H1 (cell line): ENCODE data around the gene SLC12A5. TPM values are rescaled to one million over a fixed set of nuclear protein-coding genes. Genes with fewer than 3 reads are reported as not detected.

Experiments used
- CTCF ChIA-PET: fragments of 300-600 bp; sonication (Branson Sonifier 250); formaldehyde crosslinking; loops from one replicate; lab custom pipeline; 2021; ENCODE audit not compliant: partially characterized antibody; lab: Charles Lee
- POLR2A ChIA-PET: fragments of 300-600 bp; sonication (Branson Sonifier 250); formaldehyde crosslinking; loops from one replicate; lab custom pipeline; 2021; ENCODE audit warnings: inconsistent platforms; ENCODE audit not compliant: partially characterized antibody; lab: Charles Lee
- DNase-seq, 2 experiments: peaks; one replicate each; pipeline versions ENCODE4 v3.0.0 to v3.0.0-alpha.2; 2010 to 2022; ENCODE audit warnings: low spot score in 2 of 2, low read depth in 1 of 2, mixed read lengths in 1 of 2
- FAIRE-seq: peaks from 2 replicates; lab custom pipeline; 2011; peaks lifted over from hg19 to GRCh38; lab: Jason Lieb, UNC
- H2AFZ ChIP-seq: 2 replicates; pipeline ENCODE4 v1.8.1; 2012; ENCODE audit warnings: low read length, inconsistent platforms
- H2AK5ac ChIP-seq: 2 replicates; pipeline ENCODE4 v1.6.1; 2013; ENCODE audit warnings: low read depth, low read length
- H2BK120ac ChIP-seq: replicated peaks from 2 replicates; pipeline ENCODE3; 2013; ENCODE audit warnings: low read depth, low read length, inconsistent platforms
- H2BK12ac ChIP-seq: 2 replicates; pipeline ENCODE4 v1.6.1; 2013; ENCODE audit warnings: low read depth, low read length
- H2BK15ac ChIP-seq: 2 replicates; pipeline ENCODE4 v1.6.1; 2013; ENCODE audit warnings: low read length
- H2BK20ac ChIP-seq: 2 replicates; pipeline ENCODE4 v1.6.1; 2013; ENCODE audit warnings: low read length
- H2BK5ac ChIP-seq: 2 replicates; pipeline ENCODE4 v1.6.1; 2013; ENCODE audit warnings: low read depth, low read length
- H3K14ac ChIP-seq: 2 replicates; pipeline ENCODE4 v1.6.1; 2013; ENCODE audit warnings: inconsistent platforms; ENCODE audit not compliant: insufficient read length
- H3K18ac ChIP-seq: 2 replicates; pipeline ENCODE4 v1.6.1; 2013; ENCODE audit warnings: low read length; ENCODE audit errors: extremely low read depth
- H3K23ac ChIP-seq: 2 replicates; pipeline ENCODE4 v1.6.1; 2013; ENCODE audit warnings: inconsistent platforms; ENCODE audit not compliant: insufficient read length
- H3K23me2 ChIP-seq: 2 replicates; pipeline ENCODE4 v1.6.1; 2013; ENCODE audit warnings: low read depth, low read length
- H3K27ac ChIP-seq: 2 replicates; pipeline ENCODE4 v1.6.1; 2011; ENCODE audit warnings: low read depth, low read length, inconsistent platforms
- H3K27me3 ChIP-seq, 4 experiments: replicated peaks in 1 of 4; 1 replicate in 1 of 4; 2 replicates in 3 of 4; pipeline versions ENCODE4 v1.6.1 to v1.8.1; 2011 to 2013; ENCODE audit warnings: low read length in 3 of 4, mild to moderate bottlenecking in 3 of 4, inconsistent platforms in 2 of 4, mixed read lengths in 2 of 4, moderate library complexity in 1 of 4; ENCODE audit not compliant: control insufficient read depth in 3 of 4, insufficient read depth in 3 of 4; ENCODE audit errors: extremely low read depth in 1 of 4
- H3K36me3 ChIP-seq, 4 experiments: 2 replicates each; pipeline versions ENCODE4 v1.6.1 to v1.8.1; 2011 to 2013; ENCODE audit warnings: mild to moderate bottlenecking in 4 of 4, low read length in 3 of 4, moderate library complexity in 2 of 4, control low read depth in 1 of 4, inconsistent platforms in 1 of 4; ENCODE audit not compliant: insufficient read depth in 4 of 4, control insufficient read depth in 2 of 4
- H3K4ac ChIP-seq: replicated peaks from 2 replicates; pipeline ENCODE3; 2013; ENCODE audit warnings: low read length, low read depth, mixed read lengths, inconsistent platforms; ENCODE audit not compliant: insufficient read length
- H3K4me1 ChIP-seq, 4 experiments: replicated peaks in 1 of 4; 1 replicate in 1 of 4; 2 replicates in 3 of 4; pipeline versions ENCODE4 v1.6.1 to v1.8.1; 2011 to 2013; ENCODE audit warnings: low read length in 3 of 4, inconsistent platforms in 2 of 4, mixed read lengths in 1 of 4; ENCODE audit not compliant: insufficient read depth in 4 of 4, control insufficient read depth in 3 of 4
- H3K4me2 ChIP-seq, 2 experiments: 2 replicates each; pipeline versions ENCODE4 v1.6.1 to v1.8.1; 2011 to 2013; ENCODE audit warnings: low read depth in 2 of 2, low read length in 2 of 2, control low read depth in 1 of 2, inconsistent platforms in 1 of 2, mild to moderate bottlenecking in 1 of 2; ENCODE audit not compliant: insufficient read depth in 1 of 2
- H3K4me3 ChIP-seq, 4 experiments: fragments of 200-600, 300-600 bp in 1 of 4; sonication (generic), shearing (Covaris generic), sonication (Bioruptor Twin) in 1 of 4; 2 replicates each; pipeline versions ENCODE4 v1.5.1 to v1.8.1; 2011 to 2016; ENCODE audit warnings: low read length in 4 of 4, low read depth in 3 of 4, control low read depth in 2 of 4, inconsistent platforms in 2 of 4, mild to moderate bottlenecking in 2 of 4, mixed read lengths in 1 of 4, moderate library complexity in 1 of 4; ENCODE audit not compliant: insufficient read depth in 2 of 4; ENCODE audit errors: extremely low read depth in 1 of 4
- H3K56ac ChIP-seq: replicated peaks from 2 replicates; pipeline ENCODE3; 2013; ENCODE audit warnings: low read depth, mild to moderate bottlenecking, mixed read lengths, low read length, inconsistent platforms; ENCODE audit not compliant: insufficient read length
- H3K79me1 ChIP-seq: 2 replicates; pipeline ENCODE4 v1.6.1; 2013; ENCODE audit warnings: low read depth, low read length, control low read depth
- H3K79me2 ChIP-seq, 2 experiments: 2 replicates each; pipeline versions ENCODE4 v1.6.1 to v1.8.1; 2012 to 2013; ENCODE audit warnings: low read length in 2 of 2, mild to moderate bottlenecking in 2 of 2, inconsistent platforms in 1 of 2; ENCODE audit not compliant: insufficient read depth in 2 of 2, control insufficient read depth in 1 of 2
- H3K9ac ChIP-seq, 4 experiments: replicated peaks in 1 of 4; 1 replicate in 1 of 4; 2 replicates in 3 of 4; pipeline versions ENCODE4 v1.6.1 to v1.8.1; 2011 to 2013; ENCODE audit warnings: low read depth in 3 of 4, low read length in 3 of 4, control low read depth in 2 of 4, mild to moderate bottlenecking in 2 of 4, moderate library complexity in 2 of 4, inconsistent platforms in 1 of 4; ENCODE audit errors: extremely low read depth in 1 of 4
- H3K9me3 ChIP-seq, 2 experiments: 2 replicates each; pipeline versions ENCODE4 v1.6.1 to v1.8.1; 2012 to 2013; ENCODE audit warnings: mild to moderate bottlenecking in 2 of 2, moderate library complexity in 2 of 2, control low read depth in 1 of 2, inconsistent platforms in 1 of 2, low read depth in 1 of 2, low read length in 1 of 2, mixed read lengths in 1 of 2; ENCODE audit not compliant: insufficient read depth in 2 of 2
- H4K20me1 ChIP-seq, 2 experiments: replicated peaks in 1 of 2; 2 replicates each; pipeline versions ENCODE3 to v1.8.1; 2011 to 2013; ENCODE audit warnings: inconsistent platforms in 2 of 2, low read length in 2 of 2, mild to moderate bottlenecking in 1 of 2; ENCODE audit not compliant: insufficient read depth in 2 of 2, control insufficient read depth in 1 of 2
- H4K5ac ChIP-seq: 2 replicates; pipeline ENCODE4 v1.6.1; 2013; ENCODE audit warnings: low read length, low read depth, mixed read lengths, inconsistent platforms; ENCODE audit not compliant: insufficient read length
- H4K8ac ChIP-seq: 2 replicates; pipeline ENCODE4 v1.8.0; 2013; ENCODE audit warnings: mild to moderate bottlenecking, moderate library complexity, low read length, inconsistent platforms; ENCODE audit not compliant: insufficient read depth; ENCODE audit errors: extremely low read depth
- H4K91ac ChIP-seq: replicated peaks from 2 replicates; pipeline ENCODE3; 2013; ENCODE audit warnings: low read length, mixed read lengths, inconsistent platforms; ENCODE audit not compliant: insufficient read length
- JUN ChIP-seq: IDR thresholded peaks from 2 replicates; pipeline ENCODE4 v1.6.1; 2011; ENCODE audit warnings: low read depth, mild to moderate bottlenecking, improper control_type of control experiment, low read length
- JUND ChIP-seq: IDR thresholded peaks from 2 replicates; pipeline ENCODE4 v1.6.1; 2011; ENCODE audit warnings: mild to moderate bottlenecking, improper control_type of control experiment, low read length
- PHF8 ChIP-seq: fragments of 200-600 bp; sonication (generic); conservative IDR thresholded peaks from 2 replicates; pipeline ENCODE4 v1.7.1; 2012; ENCODE audit warnings: low read depth, mild to moderate bottlenecking, inconsistent platforms, low read length, moderate library complexity
- RBBP5 ChIP-seq: IDR thresholded peaks from 2 replicates; pipeline ENCODE4 v1.7.1; 2012; ENCODE audit warnings: low read depth, mild to moderate bottlenecking, inconsistent platforms, low read length, moderate library complexity, borderline replicate concordance
- RNF2 ChIP-seq: fragments of 200-900, 300-1000 bp; sonication (generic); IDR thresholded peaks from 2 replicates; pipeline ENCODE4 v1.7.1; 2016; ENCODE audit warnings: borderline replicate concordance, low read depth, mild to moderate bottlenecking, antibody characterized with exemption, low read length; ENCODE audit not compliant: poor library complexity, severe bottlenecking; ENCODE audit errors: missing control alignments
- SAP30 ChIP-seq: fragments of 300-600 bp; sonication (generic); IDR thresholded peaks from 2 replicates; pipeline ENCODE4 v1.7.1; 2012; ENCODE audit warnings: low read length, moderate library complexity, mild to moderate bottlenecking, inconsistent platforms; ENCODE audit not compliant: insufficient read depth, insufficient replicate concordance
- SIN3A ChIP-seq, 2 experiments: IDR thresholded peaks in 1 of 2; conservative IDR thresholded peaks in 1 of 2; 2 replicates each; pipeline ENCODE4 v1.6.1; 2011 to 2012; ENCODE audit warnings: low read length in 2 of 2, improper control_type of control experiment in 1 of 2, low read depth in 1 of 2, mild to moderate bottlenecking in 1 of 2
- TAF7 ChIP-seq: optimal IDR thresholded peaks from 2 replicates; pipeline ENCODE3; 2011; ENCODE audit warnings: low read depth, mild to moderate bottlenecking, inconsistent platforms, low read length, moderate library complexity, borderline replicate concordance
- TCF12 ChIP-seq: IDR thresholded peaks from 2 replicates; pipeline ENCODE4 v1.6.1; 2011; ENCODE audit warnings: low read depth, mild to moderate bottlenecking, low read length
- WGBS, 2 experiments: shearing (Covaris generic) in 1 of 2; methylation state at CpG; one replicate each; pipeline versions ENCODE4 v1.1.6 to v1.1.7; 2013 to 2015; ENCODE audit warnings: low lambda C conversion rate in 2 of 2, mixed read lengths in 2 of 2, inconsistent platforms in 1 of 2, low coverage in 1 of 2, missing lambda C conversion rate in 1 of 2; ENCODE audit not compliant: insufficient replicate concordance in 2 of 2, insufficient coverage in 1 of 2, insufficient read length in 1 of 2; ENCODE audit errors: extremely low coverage in 1 of 2, missing lambda C conversion rate in 1 of 2; 5-methylcytosine and 5-hydroxymethylcytosine counted together
- polyA plus RNA-seq, 7 experiments: library from polyadenylated mRNA; depleted of rRNA in 3 of 7; stranded (reverse) in 5 of 7; unstranded in 2 of 7; fragments of >200 nt in 5 of 7; fragments of 200-250 nt in 2 of 7; gene quantifications; 1 replicate in 5 of 7; 2 replicates in 1 of 7; 4 replicates in 1 of 7; pipeline versions ENCODE4 v1.2.1 to v1.2.3, GENCODE V29; 2011 to 2013; ENCODE audit warnings: missing spikeins in 2 of 7, mixed read lengths in 2 of 7
- total RNA-seq: library from RNA; stranded (reverse); fragmentation: NEBNext Ultra II Directional; extraction: Animal tissue kit (Norgen Biotek cat#: 25700); gene quantifications from 2 replicates; pipeline ENCODE4 v1.2.1, GENCODE V29; 2021
- TF ChIP-seq, protein P1 (sequence below): IDR thresholded peaks from 2 replicates; pipeline ENCODE4 v1.6.1; 2012; ENCODE audit warnings: low read length, inconsistent platforms

SLC12A5 gene
- total and polyA plus RNA-seq, 2 of the 8 experiments (the other 6 are each of a cell fraction or from before 2014, with no cell fraction given), result 1.9 to 7.3 TPM

DNA sequence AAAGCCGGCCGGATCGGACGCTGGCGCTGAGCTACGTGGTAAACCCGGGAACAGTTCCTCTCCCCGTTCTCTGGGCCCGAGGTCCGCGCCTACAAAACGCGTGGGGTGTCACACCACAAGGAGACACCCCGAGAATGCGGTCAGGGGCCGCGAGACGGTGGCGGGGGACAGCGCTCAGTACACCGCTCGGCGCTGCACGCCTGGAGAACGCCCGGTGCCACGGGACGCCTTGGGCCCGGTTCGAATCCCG lies 60.1 kb downstream of the SLC12A5 start:
- CTCF ChIA-PET, result interaction anchor here (0.8 to 2.4 kb wide), 9 partner anchors 8 to 67 kb away, joined by 3 to 10 read pairs (median 3); no protein-coding TSS in a partner anchor
- peaks cover 9 to 12% of the 10 kb centered on the region in 2 experiments for H4K20me1 ChIP-seq
- TF ChIP-seq TAF7, result no peak
- no peak for TF ChIP-seq JUN
- TF ChIP-seq RBBP5, result peak; percentile 57; the same call in 1 of the 2 replicates
- no peak for TF ChIP-seq TCF12
- no peak for TF ChIP-seq PHF8
- TF ChIP-seq SAP30, result no peak
- peak in 1 of 2 experiments; percentile 37; a peak in 1 of 4 replicates for TF ChIP-seq SIN3A (conservative IDR thresholded peaks at IDR 0.05 in 1 of 2, IDR thresholded peaks at IDR 0.05 in 1 of 2; ENCODE audit: low read depth in 1 of 2, low read length in 2 of 2)
- no peak for TF ChIP-seq RNF2
- TF ChIP-seq, protein P1, sequence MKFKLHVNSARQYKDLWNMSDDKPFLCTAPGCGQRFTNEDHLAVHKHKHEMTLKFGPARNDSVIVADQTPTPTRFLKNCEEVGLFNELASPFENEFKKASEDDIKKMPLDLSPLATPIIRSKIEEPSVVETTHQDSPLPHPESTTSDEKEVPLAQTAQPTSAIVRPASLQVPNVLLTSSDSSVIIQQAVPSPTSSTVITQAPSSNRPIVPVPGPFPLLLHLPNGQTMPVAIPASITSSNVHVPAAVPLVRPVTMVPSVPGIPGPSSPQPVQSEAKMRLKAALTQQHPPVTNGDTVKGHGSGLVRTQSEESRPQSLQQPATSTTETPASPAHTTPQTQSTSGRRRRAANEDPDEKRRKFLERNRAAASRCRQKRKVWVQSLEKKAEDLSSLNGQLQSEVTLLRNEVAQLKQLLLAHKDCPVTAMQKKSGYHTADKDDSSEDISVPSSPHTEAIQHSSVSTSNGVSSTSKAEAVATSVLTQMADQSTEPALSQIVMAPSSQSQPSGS, result no peak
- TF ChIP-seq JUND, result no peak

More for the DNA sequence above, 60.1 kb downstream of the SLC12A5 start:
- no peak for FAIRE-seq
- Histone ChIP-seq H3K4me3 (peak overlapping the region; percentile 78 to 97 (median 84)), H2BK120ac (no peak overlapping the region), H4K91ac (peak overlapping the region; percentile 40), H3K18ac (peak overlapping the region; percentile 51; the same call in 1 of the 2 replicates), H3K14ac (no peak overlapping the region), H4K5ac (peak overlapping the region; percentile 98), H3K4ac (no peak overlapping the region), H2BK15ac (no peak overlapping the region), H2BK20ac (no peak overlapping the region), H3K4me1 (peaks cover 0 to 6% (median 2%) of the 10 kb centered on the region in 4 experiments; a peak in 4 of 7 replicates), H3K36me3 (no peaks in the 10 kb centered on the region), H4K8ac (peak overlapping the region; percentile 100; the same call in 1 of the 2 replicates), H3K9me3 (no peaks in the 10 kb centered on the region; a peak in 1 of 4 replicates), H2AFZ (no peak overlapping the region), H3K4me2 (peak overlapping the region; percentile 69 to 90), H3K9ac (peak overlapping the region; percentile 85 to 100 (median 98)), H3K79me1 (peaks cover 5% of the 10 kb centered on the region; the same call in 1 of the 2 replicates), H3K23me2 (no peaks in the 10 kb centered on the region; the same call in 1 of the 2 replicates), H2BK12ac (no peak overlapping the region), H3K56ac (peak overlapping the region; percentile 86), H2AK5ac (no peak overlapping the region), H3K27ac (peak overlapping the region; percentile 99; the same call in 1 of the 2 replicates), H3K27me3 (no peaks in the 10 kb centered on the region), H3K79me2 (peaks cover 16 to 50% of the 10 kb centered on the region in 2 experiments), H2BK5ac (peak overlapping the region; percentile 87), H3K23ac (no peak overlapping the region)
- POLR2A ChIA-PET, result interaction anchor here (0.6 to 2.5 kb wide), 23 partner anchors 10 to 242 kb away, joined by 3 to 32 read pairs (median 3); partner anchors contain the start of genes CD40 and SLC12A5
- WGBS, 2 experiments, result 0% methylated on average over 28 of the region's 31 CpGs; no CpG with 5 or more reads in 1 of the 2 experiments
- no peak for DNase-seq
